WTC11 (cell line): ENCODE data around the gene DOCK8. TPM values are rescaled to one million over a fixed set of nuclear protein-coding genes. Genes with fewer than 3 reads are reported as not detected.

Source experiments
- AFF4 ChIP-seq: sonication (generic); formaldehyde crosslinking; IDR thresholded peaks from 2 replicates; pipeline ENCODE4 v1.8.1; 2023; ENCODE audit warnings: mild to moderate bottlenecking, missing genetic modification reagents, borderline replicate concordance
- ATF6 ChIP-seq: sonication (generic); formaldehyde crosslinking; IDR thresholded peaks from 2 replicates; pipeline ENCODE4 v1.8.1; 2023; ENCODE audit warnings: mild to moderate bottlenecking, missing genetic modification reagents
- CREB1 ChIP-seq: sonication (generic); formaldehyde crosslinking; IDR thresholded peaks from 2 replicates; pipeline ENCODE4 v1.8.0; 2023; ENCODE audit warnings: mild to moderate bottlenecking, missing genetic modification reagents
- CREM ChIP-seq: sonication (generic); formaldehyde crosslinking; IDR thresholded peaks from 2 replicates; pipeline ENCODE4 v1.8.1; 2022; ENCODE audit warnings: mild to moderate bottlenecking, missing genetic modification reagents, moderate library complexity
- E2F1 ChIP-seq: sonication (generic); formaldehyde crosslinking; IDR thresholded peaks from 2 replicates; pipeline ENCODE4 v1.8.0; 2022; ENCODE audit warnings: mild to moderate bottlenecking, missing genetic modification reagents
- ELF4 ChIP-seq: sonication (generic); formaldehyde crosslinking; IDR thresholded peaks from 2 replicates; pipeline ENCODE4 v1.8.1; 2022; ENCODE audit warnings: low read depth, mild to moderate bottlenecking, moderate library complexity, missing genetic modification reagents
- ESRRA ChIP-seq: sonication (generic); formaldehyde crosslinking; IDR thresholded peaks from 2 replicates; pipeline ENCODE4 v1.8.1; 2022; ENCODE audit warnings: mild to moderate bottlenecking, missing genetic modification reagents, borderline replicate concordance
- ETV6 ChIP-seq: sonication (generic); formaldehyde crosslinking; IDR thresholded peaks from 2 replicates; pipeline ENCODE4 v1.8.1; 2022; ENCODE audit warnings: mild to moderate bottlenecking, missing genetic modification reagents
- GTF2I ChIP-seq: fragments of 250-450 bp; sonication (Bioruptor Pico); conservative IDR thresholded peaks from 2 replicates; pipeline ENCODE4 v1.4.0; 2021; ENCODE audit warnings: mild to moderate bottlenecking
- HMGA2 ChIP-seq: fragments of 250-450 bp; sonication (Bioruptor Pico); IDR thresholded peaks from 2 replicates; pipeline ENCODE4 v1.4.0; 2021; ENCODE audit warnings: mild to moderate bottlenecking, moderate library complexity
- IRF2 ChIP-seq: sonication (generic); formaldehyde crosslinking; IDR thresholded peaks from 2 replicates; pipeline ENCODE4 v1.8.0; 2022; ENCODE audit warnings: low read depth, missing genetic modification reagents, borderline replicate concordance
- JAZF1 ChIP-seq: fragments of 250-450 bp; sonication (Bioruptor Pico); IDR thresholded peaks from 2 replicates; pipeline ENCODE4 v1.9.0; 2021; ENCODE audit warnings: moderate library complexity, mild to moderate bottlenecking, inconsistent platforms
- KAT7 ChIP-seq: sonication (generic); formaldehyde crosslinking; IDR thresholded peaks from 2 replicates; pipeline ENCODE4 v1.8.1; 2023; ENCODE audit warnings: missing genetic modification reagents, mild to moderate bottlenecking, borderline replicate concordance
- MXD4 ChIP-seq: fragments of 250-450 bp; sonication (Bioruptor Pico); IDR thresholded peaks from 2 replicates; pipeline ENCODE4 v1.8.0; 2021; ENCODE audit warnings: mild to moderate bottlenecking, moderate library complexity, borderline replicate concordance
- NFE2L1 ChIP-seq: sonication (generic); formaldehyde crosslinking; IDR thresholded peaks from 2 replicates; pipeline ENCODE4 v1.8.1; 2023; ENCODE audit warnings: missing genetic modification reagents
- TCF7 ChIP-seq: sonication (generic); formaldehyde crosslinking; IDR thresholded peaks from 2 replicates; pipeline ENCODE4 v1.8.0; 2022; ENCODE audit warnings: mild to moderate bottlenecking, low read depth, missing genetic modification reagents, moderate library complexity
- TEAD1 ChIP-seq: sonication (generic); formaldehyde crosslinking; IDR thresholded peaks from 2 replicates; pipeline ENCODE4 v1.8.0; 2022; ENCODE audit warnings: mild to moderate bottlenecking, missing genetic modification reagents
- TEAD4 ChIP-seq: sonication (generic); formaldehyde crosslinking; IDR thresholded peaks from 2 replicates; pipeline ENCODE4 v1.8.0; 2022; ENCODE audit warnings: mild to moderate bottlenecking, missing genetic modification reagents
- TP53 ChIP-seq: sonication (generic); formaldehyde crosslinking; IDR thresholded peaks from 2 replicates; pipeline ENCODE4 v1.8.1; 2023; ENCODE audit warnings: mild to moderate bottlenecking, missing genetic modification reagents
- ZNF263 ChIP-seq: sonication (generic); formaldehyde crosslinking; IDR thresholded peaks from 2 replicates; pipeline ENCODE4 v1.8.1; 2022; ENCODE audit warnings: low read depth, mild to moderate bottlenecking, moderate library complexity, missing genetic modification reagents
- total RNA-seq: library from RNA; stranded (reverse); gene quantifications from 3 replicates; pipeline ENCODE4 v1.2.3, GENCODE V29; 2021
- TF ChIP-seq, protein P1 (sequence below): sonication (generic); formaldehyde crosslinking; IDR thresholded peaks from 2 replicates; pipeline ENCODE4 v1.8.1; 2022; ENCODE audit warnings: mild to moderate bottlenecking, moderate library complexity, missing genetic modification reagents
- TF ChIP-seq, protein P2 (sequence below): fragments of 250-450 bp; sonication (Bioruptor Pico); IDR thresholded peaks from 2 replicates; pipeline ENCODE4 v1.9.0; 2021; ENCODE audit warnings: moderate library complexity, mild to moderate bottlenecking, inconsistent platforms, borderline replicate concordance
- TF ChIP-seq, protein P3 (sequence below): sonication (generic); formaldehyde crosslinking; conservative IDR thresholded peaks from 2 replicates; pipeline ENCODE4 v1.8.1; 2023; ENCODE audit warnings: mild to moderate bottlenecking, low read depth, missing genetic modification reagents, moderate library complexity

Gene DOCK8
- total RNA-seq, 1 experiment from 2014 or later = 3.2 TPM

- TF ChIP-seq ELF4 (CRISPR knock-in tag) (peak; percentile 84; the same call in 1 of the 2 replicates), ATF6 (CRISPR knock-in tag) (peak; percentile 68; the same call in 1 of the 2 replicates), IRF2 (CRISPR knock-in tag) (no peak), JAZF1 (CRISPR knock-in tag) (no peak), HMGA2 (CRISPR knock-in tag) (no peak), GTF2I (no peak), TP53 (0 out of 2 replicates have a peak, but pooled peaks have one; percentile 22), MXD4 (CRISPR knock-in tag) (no peak), AFF4 (CRISPR knock-in tag) (no peak), ZNF263 (peak; percentile 97), NFE2L1 (CRISPR knock-in tag) (no peak), ETV6 (CRISPR knock-in tag) (peak; percentile 75), CREB1 (0 out of 2 replicates have a peak, but pooled peaks have one; percentile 51), TEAD1 (CRISPR knock-in tag) (peak; percentile 86), KAT7 (CRISPR knock-in tag) (0 out of 2 replicates have a peak, but pooled peaks have one; percentile 20), TCF7 (CRISPR knock-in tag) (no peak), CREM (CRISPR knock-in tag) (0 out of 2 replicates have a peak, but pooled peaks have one; percentile 54), E2F1 (CRISPR knock-in tag) (peak; percentile 85), ESRRA (peak; percentile 78; the same call in 1 of the 2 replicates), TEAD4 (CRISPR knock-in tag) (no peak)
- TF ChIP-seq, protein P1, sequence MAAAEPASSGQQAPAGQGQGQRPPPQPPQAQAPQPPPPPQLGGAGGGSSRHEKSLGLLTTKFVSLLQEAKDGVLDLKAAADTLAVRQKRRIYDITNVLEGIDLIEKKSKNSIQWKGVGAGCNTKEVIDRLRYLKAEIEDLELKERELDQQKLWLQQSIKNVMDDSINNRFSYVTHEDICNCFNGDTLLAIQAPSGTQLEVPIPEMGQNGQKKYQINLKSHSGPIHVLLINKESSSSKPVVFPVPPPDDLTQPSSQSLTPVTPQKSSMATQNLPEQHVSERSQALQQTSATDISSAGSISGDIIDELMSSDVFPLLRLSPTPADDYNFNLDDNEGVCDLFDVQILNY (CRISPR knock-in tag) = peak; percentile 84
- TF ChIP-seq, protein P2, sequence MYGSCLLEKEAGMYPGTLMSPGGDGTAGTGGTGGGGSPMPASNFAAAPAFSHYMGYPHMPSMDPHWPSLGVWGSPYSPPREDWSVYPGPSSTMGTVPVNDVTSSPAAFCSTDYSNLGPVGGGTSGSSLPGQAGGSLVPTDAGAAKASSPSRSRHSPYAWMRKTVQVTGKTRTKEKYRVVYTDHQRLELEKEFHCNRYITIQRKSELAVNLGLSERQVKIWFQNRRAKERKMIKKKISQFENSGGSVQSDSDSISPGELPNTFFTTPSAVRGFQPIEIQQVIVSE (CRISPR knock-in tag) = no peak
- TF ChIP-seq, protein P3, sequence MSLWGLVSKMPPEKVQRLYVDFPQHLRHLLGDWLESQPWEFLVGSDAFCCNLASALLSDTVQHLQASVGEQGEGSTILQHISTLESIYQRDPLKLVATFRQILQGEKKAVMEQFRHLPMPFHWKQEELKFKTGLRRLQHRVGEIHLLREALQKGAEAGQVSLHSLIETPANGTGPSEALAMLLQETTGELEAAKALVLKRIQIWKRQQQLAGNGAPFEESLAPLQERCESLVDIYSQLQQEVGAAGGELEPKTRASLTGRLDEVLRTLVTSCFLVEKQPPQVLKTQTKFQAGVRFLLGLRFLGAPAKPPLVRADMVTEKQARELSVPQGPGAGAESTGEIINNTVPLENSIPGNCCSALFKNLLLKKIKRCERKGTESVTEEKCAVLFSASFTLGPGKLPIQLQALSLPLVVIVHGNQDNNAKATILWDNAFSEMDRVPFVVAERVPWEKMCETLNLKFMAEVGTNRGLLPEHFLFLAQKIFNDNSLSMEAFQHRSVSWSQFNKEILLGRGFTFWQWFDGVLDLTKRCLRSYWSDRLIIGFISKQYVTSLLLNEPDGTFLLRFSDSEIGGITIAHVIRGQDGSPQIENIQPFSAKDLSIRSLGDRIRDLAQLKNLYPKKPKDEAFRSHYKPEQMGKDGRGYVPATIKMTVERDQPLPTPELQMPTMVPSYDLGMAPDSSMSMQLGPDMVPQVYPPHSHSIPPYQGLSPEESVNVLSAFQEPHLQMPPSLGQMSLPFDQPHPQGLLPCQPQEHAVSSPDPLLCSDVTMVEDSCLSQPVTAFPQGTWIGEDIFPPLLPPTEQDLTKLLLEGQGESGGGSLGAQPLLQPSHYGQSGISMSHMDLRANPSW (CRISPR knock-in tag) = no peak
Observed at GRCh38 chr9:503881-504852, 289.5 kb downstream of the DOCK8 start, which contains the start of gene KANK1 (continued).
